DMS114 treated with DMSO at 0.1 percent for 48 hours (cell line): Measurements from ENCODE around the gene KCNJ14.

ENCODE experiments used
- DNase-seq: peaks from one replicate; lab custom pipeline; 2025; ENCODE audit not compliant: unreplicated experiment; lab: John Stamatoyannopoulos, UW

Gene KCNJ14

GRCh38 chr19:48506138-48506733 lies 50.9 kb downstream of the KCNJ14 start:
- peak; percentile 23 for DNase-seq

GRCh38 chr19:48507911-48508439 lies 52.6 kb downstream of the KCNJ14 start:
- DNase-seq: no peak

- no peak for DNase-seq
Observed at GRCh38 chr19:48508729-48509411, 53.5 kb downstream of the KCNJ14 start.

GRCh38 chr19:48509467-48510194 lies 54.3 kb downstream of the KCNJ14 start:
- DNase-seq: no peak

GRCh38 chr19:48510421-48511268 lies 55.3 kb downstream of the KCNJ14 start:
- peak; percentile 45 for DNase-seq

- DNase-seq: no peak
Observed at GRCh38 chr19:48511321-48511731, 56.0 kb downstream of the KCNJ14 start.

GRCh38 chr19:48511800-48512503 lies 56.6 kb downstream of the KCNJ14 start, which contains the start of gene LMTK3:
LMTK3 (minus strand) TSS chr19:48511835; CDS start chr19:48511576, 259 bp downstream.
- DNase-seq: peak; percentile 26

- DNase-seq: no peak
Observed at GRCh38 chr19:48512504-48513288, 57.3 kb downstream of the KCNJ14 start.

- DNase-seq: peak; percentile 59
Observed at GRCh38 chr19:48513289-48514122, 58.1 kb downstream of the KCNJ14 start.

- DNase-seq: no peak
Observed at GRCh38 chr19:48514123-48514458, 58.7 kb downstream of the KCNJ14 start.

- no peak for DNase-seq
Observed at GRCh38 chr19:48516536-48516935, 61.2 kb downstream of the KCNJ14 start.
